Measurements from ENCODE around the gene SRSF4. TPM values are rescaled to one million over a fixed set of nuclear protein-coding genes. Genes with fewer than 3 reads are reported as not detected.

SRSF4 gene
- total and polyA plus RNA-seq, 9 of the 15 experiments (the other 6 are each of a cell fraction or from before 2014, with no cell fraction given): 15.9 to 132 (median 82.0) TPM

DNA sequence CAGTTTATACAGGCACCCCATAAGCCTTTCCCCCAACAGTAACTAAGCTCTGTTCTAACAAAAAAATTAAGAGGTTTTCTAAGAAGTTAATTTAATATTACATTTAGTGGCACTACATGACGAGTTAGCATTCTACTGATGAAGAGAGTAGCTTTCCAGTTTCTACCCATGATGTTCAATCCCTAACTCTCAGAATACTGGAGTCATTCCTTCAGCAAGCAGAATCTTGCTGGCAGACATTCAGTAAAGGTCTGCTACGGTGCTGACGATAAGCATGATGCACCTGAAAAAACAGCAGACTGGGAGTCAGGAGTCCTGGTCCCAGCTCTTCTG lies 24.5 kb downstream of the SRSF4 start (continued):
- TF ChIP-seq, protein P1, sequence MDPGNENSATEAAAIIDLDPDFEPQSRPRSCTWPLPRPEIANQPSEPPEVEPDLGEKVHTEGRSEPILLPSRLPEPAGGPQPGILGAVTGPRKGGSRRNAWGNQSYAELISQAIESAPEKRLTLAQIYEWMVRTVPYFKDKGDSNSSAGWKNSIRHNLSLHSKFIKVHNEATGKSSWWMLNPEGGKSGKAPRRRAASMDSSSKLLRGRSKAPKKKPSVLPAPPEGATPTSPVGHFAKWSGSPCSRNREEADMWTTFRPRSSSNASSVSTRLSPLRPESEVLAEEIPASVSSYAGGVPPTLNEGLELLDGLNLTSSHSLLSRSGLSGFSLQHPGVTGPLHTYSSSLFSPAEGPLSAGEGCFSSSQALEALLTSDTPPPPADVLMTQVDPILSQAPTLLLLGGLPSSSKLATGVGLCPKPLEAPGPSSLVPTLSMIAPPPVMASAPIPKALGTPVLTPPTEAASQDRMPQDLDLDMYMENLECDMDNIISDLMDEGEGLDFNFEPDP (CRISPR knock-in tag; IDR thresholded peaks at IDR 0.05): no peak
- 0 out of 2 replicates have a peak, but pooled peaks have one; percentile 16 for TF ChIP-seq DDX20 (tag; IDR thresholded peaks at IDR 0.05; ENCODE audit: low read depth)
- no peak for TF ChIP-seq MAFK (IDR thresholded peaks at IDR 0.05; ENCODE audit: low read length)
- no peak for TF ChIP-seq SMAD3 (CRISPR knock-in tag; conservative IDR thresholded peaks at IDR 0.05)
- no peak for TF ChIP-seq ZNF785 (CRISPR knock-in tag; IDR thresholded peaks at IDR 0.05)
- no peak for TF ChIP-seq HDGF (IDR thresholded peaks at IDR 0.05)
- TF ChIP-seq, protein P2, sequence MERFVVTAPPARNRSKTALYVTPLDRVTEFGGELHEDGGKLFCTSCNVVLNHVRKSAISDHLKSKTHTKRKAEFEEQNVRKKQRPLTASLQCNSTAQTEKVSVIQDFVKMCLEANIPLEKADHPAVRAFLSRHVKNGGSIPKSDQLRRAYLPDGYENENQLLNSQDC (CRISPR knock-in tag; IDR thresholded peaks at IDR 0.05): no peak
- no peak for TF ChIP-seq HCFC1 (IDR thresholded peaks at IDR 0.05; ENCODE audit: low read depth, low read length)
- TF ChIP-seq SMARCE1 (IDR thresholded peaks at IDR 0.05): no peak
- TF ChIP-seq CREB1 (IDR thresholded peaks at IDR 0.05): no peak
- TF ChIP-seq CREB1 (CRISPR knock-in tag; IDR thresholded peaks at IDR 0.05): no peak
- TF ChIP-seq, protein P3, sequence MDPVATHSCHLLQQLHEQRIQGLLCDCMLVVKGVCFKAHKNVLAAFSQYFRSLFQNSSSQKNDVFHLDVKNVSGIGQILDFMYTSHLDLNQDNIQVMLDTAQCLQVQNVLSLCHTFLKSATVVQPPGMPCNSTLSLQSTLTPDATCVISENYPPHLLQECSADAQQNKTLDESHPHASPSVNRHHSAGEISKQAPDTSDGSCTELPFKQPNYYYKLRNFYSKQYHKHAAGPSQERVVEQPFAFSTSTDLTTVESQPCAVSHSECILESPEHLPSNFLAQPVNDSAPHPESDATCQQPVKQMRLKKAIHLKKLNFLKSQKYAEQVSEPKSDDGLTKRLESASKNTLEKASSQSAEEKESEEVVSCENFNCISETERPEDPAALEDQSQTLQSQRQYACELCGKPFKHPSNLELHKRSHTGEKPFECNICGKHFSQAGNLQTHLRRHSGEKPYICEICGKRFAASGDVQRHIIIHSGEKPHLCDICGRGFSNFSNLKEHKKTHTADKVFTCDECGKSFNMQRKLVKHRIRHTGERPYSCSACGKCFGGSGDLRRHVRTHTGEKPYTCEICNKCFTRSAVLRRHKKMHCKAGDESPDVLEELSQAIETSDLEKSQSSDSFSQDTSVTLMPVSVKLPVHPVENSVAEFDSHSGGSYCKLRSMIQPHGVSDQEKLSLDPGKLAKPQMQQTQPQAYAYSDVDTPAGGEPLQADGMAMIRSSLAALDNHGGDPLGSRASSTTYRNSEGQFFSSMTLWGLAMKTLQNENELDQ (CRISPR knock-in tag; IDR thresholded peaks at IDR 0.05; ENCODE audit: borderline replicate concordance): no peak
- no peak for TF ChIP-seq HDAC2 (IDR thresholded peaks at IDR 0.05)
- TF ChIP-seq L3MBTL2 (IDR thresholded peaks at IDR 0.05): 0 out of 2 replicates have a peak, but pooled peaks have one; percentile 34
- TF ChIP-seq HSF4 (CRISPR knock-in tag; IDR thresholded peaks at IDR 0.05; ENCODE audit: borderline replicate concordance): peak; percentile 75; the same call in 1 of the 2 replicates
- TF ChIP-seq, protein P4, sequence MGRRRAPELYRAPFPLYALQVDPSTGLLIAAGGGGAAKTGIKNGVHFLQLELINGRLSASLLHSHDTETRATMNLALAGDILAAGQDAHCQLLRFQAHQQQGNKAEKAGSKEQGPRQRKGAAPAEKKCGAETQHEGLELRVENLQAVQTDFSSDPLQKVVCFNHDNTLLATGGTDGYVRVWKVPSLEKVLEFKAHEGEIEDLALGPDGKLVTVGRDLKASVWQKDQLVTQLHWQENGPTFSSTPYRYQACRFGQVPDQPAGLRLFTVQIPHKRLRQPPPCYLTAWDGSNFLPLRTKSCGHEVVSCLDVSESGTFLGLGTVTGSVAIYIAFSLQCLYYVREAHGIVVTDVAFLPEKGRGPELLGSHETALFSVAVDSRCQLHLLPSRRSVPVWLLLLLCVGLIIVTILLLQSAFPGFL (CRISPR knock-in tag; IDR thresholded peaks at IDR 0.05): no peak
- no peak for TF ChIP-seq ZNF586 (CRISPR knock-in tag; conservative IDR thresholded peaks at IDR 0.05)
- TF ChIP-seq, protein P5, sequence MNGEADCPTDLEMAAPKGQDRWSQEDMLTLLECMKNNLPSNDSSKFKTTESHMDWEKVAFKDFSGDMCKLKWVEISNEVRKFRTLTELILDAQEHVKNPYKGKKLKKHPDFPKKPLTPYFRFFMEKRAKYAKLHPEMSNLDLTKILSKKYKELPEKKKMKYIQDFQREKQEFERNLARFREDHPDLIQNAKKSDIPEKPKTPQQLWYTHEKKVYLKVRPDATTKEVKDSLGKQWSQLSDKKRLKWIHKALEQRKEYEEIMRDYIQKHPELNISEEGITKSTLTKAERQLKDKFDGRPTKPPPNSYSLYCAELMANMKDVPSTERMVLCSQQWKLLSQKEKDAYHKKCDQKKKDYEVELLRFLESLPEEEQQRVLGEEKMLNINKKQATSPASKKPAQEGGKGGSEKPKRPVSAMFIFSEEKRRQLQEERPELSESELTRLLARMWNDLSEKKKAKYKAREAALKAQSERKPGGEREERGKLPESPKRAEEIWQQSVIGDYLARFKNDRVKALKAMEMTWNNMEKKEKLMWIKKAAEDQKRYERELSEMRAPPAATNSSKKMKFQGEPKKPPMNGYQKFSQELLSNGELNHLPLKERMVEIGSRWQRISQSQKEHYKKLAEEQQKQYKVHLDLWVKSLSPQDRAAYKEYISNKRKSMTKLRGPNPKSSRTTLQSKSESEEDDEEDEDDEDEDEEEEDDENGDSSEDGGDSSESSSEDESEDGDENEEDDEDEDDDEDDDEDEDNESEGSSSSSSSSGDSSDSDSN (IDR thresholded peaks at IDR 0.05; ENCODE audit: borderline replicate concordance in 1 of 2, low read depth in 2 of 2, low read length in 2 of 2): no peak
- no peak for TF ChIP-seq KAT2B (IDR thresholded peaks at IDR 0.05; ENCODE audit: low read depth, low read length)
- TF ChIP-seq, protein P6, sequence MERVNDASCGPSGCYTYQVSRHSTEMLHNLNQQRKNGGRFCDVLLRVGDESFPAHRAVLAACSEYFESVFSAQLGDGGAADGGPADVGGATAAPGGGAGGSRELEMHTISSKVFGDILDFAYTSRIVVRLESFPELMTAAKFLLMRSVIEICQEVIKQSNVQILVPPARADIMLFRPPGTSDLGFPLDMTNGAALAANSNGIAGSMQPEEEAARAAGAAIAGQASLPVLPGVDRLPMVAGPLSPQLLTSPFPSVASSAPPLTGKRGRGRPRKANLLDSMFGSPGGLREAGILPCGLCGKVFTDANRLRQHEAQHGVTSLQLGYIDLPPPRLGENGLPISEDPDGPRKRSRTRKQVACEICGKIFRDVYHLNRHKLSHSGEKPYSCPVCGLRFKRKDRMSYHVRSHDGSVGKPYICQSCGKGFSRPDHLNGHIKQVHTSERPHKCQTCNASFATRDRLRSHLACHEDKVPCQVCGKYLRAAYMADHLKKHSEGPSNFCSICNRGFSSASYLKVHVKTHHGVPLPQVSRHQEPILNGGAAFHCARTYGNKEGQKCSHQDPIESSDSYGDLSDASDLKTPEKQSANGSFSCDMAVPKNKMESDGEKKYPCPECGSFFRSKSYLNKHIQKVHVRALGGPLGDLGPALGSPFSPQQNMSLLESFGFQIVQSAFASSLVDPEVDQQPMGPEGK (CRISPR knock-in tag; IDR thresholded peaks at IDR 0.05; ENCODE audit: borderline replicate concordance): 0 out of 2 replicates have a peak, but pooled peaks have one; percentile 8
- TF ChIP-seq EP300 (IDR thresholded peaks at IDR 0.05; ENCODE audit: low read length): no peak

Measured in K562 (cell line).